ENCODE measurements around the gene FCN1.

The FCN1 gene

DNA sequence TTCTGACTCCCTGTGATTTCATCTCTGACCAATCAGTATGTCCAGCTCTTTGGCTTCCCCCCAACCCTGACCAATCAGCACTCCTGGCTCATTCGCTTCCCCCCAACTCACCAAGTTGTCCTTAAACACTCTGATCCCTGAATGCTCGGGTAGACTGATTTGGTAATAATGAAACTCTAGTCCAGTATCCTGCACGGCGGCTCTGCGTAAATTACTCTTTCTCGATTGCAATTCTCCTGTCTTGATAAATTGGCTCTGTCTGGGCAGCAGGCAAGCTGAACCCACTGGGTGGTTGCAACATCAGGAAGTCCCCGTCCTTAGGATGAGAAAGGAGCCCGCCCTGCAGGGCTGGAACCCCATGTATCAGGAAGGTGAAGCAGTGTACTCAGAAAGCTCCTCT, 26.7 kb downstream of the FCN1 start:
- DNase-seq (ENCODE audit: low read depth in 3 of 3): no peak

DNA sequence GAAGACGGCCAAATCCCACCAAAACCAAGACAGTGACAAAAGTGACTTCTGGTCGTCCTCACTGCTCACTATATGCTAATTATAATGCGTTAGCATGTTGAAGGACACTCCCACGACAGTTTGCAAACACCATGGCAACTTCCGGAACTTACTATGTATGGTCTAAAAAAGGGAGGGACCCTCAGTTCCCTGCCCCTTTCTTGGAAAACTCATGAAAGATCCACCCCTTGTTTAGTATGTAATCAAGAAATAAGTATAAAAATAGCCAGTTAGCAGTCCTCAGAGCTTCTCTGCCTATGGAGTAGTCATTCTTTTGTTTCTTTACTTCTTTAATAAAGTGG, 27.6 kb downstream of the FCN1 start:
- no peak for DNase-seq (ENCODE audit: low read depth in 3 of 3)

DNA sequence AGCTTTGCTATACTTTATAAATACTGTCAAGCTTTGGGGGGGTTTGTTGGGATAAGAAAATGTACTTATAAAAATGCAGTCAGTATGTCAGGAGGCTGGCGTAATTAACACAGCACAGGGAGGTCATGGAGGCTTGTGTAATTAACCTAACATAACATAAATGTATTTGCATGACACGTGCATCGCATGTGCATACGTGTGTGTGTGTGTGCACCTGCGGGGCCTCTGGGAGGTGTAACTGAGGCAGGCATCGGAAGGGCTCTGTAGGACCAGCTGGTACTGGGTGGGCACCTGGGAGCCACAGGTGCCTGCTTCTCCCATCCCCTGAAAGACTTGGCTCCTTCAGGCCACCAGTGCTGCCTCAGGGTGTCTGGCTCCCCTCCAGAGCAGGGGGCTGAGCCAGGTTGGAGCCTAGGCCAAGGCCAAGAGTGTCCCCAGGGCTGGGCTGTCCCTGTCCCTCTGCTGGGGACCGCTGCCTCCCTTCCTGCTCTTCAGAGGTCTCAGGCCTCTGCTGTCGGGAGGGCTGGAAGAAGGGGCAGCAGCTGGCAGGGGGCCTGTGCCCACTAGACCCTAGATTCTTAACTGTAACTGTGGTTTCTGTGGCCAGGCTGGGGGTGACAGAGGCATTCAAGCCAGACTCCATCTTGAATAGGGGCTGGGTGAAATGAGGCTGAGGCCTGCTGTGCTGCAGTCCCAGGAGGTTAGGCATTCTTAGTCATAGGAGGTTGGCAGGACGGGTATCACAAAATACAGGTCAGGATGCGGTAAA, 28.1 kb downstream of the FCN1 start:
- no peak for DNase-seq (ENCODE audit: low read depth in 3 of 3)

DNA sequence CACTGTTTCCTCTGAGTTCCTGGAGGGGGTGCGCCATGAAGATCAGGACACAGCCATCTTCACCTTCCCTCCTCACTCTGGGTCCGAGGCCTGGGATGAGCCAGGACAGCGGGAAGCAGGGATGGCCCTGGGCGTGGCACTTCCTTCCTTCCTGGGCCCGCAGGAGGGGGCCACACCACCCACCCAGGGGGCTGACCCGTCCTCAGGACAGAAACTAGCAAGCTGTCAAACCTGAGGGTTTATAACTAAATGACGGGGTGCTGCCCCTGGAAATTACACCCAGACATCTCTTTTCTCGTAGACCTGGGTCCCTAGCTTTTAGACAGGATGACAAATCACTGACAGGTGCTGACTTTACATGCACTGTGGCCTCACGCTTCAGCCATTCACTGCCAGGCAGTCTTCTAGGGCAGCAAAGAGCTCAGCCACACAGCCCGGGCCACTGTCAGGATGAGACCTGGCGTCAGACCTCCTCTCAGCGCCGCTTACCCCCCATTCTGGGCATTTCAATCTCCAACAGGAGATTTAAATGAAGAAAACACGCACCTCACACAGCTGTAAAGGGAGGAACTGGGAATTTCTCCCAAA, 29.0 kb downstream of the FCN1 start:
- no peak for DNase-seq (ENCODE audit: low read depth in 3 of 3)

DNA sequence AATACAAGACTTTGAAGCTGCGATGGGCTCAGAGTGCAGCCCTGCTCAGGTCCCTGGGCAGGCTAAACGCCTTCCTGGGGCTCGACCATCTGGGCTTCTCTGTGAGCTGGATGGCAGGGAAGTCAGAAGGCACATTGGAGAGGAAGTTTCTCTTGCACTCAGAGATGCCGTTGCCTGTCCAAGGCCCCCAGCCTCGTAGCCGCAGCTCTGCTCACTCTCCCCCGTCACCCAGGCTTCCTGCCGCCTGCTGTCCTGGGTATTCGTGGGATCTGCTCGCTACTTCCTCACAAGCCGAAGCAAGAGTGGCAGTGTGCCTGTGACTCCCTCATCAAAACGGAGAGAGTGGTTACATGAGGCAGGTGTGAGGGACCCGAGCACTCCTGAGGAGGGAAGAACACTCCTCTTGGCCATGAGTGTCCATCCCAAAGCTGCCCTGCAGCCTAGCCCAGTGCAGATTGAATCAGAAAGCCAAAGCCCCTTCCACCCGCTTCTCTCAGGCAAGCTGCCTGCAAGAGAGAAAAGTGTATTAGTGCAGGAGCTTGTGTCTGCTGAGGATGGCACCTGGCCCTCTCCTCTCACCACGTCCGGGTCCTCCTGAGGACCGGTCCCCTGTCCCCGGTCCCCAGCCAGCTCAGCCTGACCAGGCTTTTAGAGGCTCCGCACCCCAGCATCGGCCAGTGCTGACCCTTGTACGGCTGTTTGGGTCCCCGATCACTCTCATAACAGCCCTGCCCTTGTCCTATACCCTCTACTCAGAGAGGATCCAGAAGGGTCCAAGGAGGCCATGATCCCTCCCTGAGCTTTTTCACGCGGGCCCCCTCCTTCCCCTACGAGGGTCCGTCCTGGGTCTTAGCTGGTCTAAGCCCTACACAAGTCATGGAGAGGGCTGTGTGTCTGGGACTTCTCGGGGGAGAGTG, 29.8 kb downstream of the FCN1 start:
- DNase-seq (ENCODE audit: low read depth in 3 of 3): no peak

DNA sequence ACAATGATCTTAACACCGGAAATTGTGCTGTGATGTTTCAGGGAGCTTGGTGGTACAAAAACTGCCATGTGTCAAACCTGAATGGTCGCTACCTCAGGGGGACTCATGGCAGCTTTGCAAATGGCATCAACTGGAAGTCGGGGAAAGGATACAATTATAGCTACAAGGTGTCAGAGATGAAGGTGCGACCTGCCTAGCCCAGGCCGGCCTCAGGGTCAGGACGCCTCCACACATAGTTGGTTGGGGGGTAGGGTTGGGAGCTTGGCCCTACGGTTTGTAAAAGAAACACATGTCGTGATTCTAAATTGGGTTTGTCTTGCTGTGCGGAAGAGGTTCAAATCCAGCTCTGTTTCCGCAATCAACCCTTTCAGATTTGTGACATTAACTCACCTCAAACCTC, 30.5 kb downstream of the FCN1 start:
- DNase-seq (ENCODE audit: low read depth in 3 of 3): no peak

DNA sequence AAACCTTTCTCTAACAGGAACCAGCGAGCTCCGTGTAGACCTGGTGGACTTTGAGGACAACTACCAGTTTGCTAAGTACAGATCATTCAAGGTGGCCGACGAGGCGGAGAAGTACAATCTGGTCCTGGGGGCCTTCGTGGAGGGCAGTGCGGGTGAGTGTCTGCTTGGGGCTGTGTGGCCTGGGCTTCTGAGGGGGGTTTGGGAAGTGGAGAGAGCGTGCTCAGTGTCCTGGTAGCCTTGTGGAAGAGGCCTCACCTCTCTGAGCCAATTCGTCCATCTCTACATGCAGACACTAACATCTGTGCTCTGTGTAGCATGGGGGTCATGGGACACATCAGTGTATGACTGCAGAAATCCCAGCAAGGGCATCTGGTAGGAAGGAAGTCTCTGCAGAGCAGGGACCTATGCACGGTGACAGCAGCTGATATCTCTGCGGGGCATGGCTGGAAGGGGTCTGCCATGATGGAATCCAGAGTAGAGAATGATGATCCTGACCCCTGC, 31.2 kb downstream of the FCN1 start:
- DNase-seq (ENCODE audit: low read depth in 3 of 3): no peak

DNA sequence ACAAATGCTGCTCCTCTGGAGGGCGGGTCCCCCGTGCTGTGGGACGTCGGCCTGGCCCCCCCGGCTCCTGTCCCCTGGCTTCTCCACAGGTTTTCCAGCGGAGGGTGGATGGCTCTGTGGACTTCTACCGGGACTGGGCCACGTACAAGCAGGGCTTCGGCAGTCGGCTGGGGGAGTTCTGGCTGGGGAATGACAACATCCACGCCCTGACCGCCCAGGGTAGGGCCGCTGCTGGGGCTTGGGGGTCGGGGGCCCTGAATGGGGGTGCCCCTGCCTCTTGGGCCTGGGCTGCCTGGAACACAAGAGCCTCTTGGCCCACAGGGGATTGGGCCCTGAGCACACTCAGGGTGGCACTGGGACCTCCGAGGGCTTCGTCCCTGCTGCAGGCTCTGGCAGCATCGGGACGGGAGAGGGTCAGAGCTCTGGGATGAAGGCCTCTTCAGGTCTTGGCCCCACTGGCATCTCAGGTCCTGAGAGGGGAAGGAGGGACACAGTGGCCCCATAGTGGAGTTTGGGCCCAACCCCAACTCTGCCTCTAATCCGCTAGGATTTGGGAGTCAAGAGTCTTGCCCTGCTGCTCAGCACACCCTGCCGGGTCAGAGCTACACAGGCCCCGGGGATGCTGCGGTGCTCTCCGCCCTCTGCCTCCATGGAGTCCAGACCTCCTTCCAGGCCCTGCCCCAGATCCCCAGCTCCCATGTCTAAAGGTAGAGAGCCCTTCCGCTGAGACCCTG, 31.9 kb downstream of the FCN1 start:
- DNase-seq (ENCODE audit: low read depth in 3 of 3): no peak

DNA sequence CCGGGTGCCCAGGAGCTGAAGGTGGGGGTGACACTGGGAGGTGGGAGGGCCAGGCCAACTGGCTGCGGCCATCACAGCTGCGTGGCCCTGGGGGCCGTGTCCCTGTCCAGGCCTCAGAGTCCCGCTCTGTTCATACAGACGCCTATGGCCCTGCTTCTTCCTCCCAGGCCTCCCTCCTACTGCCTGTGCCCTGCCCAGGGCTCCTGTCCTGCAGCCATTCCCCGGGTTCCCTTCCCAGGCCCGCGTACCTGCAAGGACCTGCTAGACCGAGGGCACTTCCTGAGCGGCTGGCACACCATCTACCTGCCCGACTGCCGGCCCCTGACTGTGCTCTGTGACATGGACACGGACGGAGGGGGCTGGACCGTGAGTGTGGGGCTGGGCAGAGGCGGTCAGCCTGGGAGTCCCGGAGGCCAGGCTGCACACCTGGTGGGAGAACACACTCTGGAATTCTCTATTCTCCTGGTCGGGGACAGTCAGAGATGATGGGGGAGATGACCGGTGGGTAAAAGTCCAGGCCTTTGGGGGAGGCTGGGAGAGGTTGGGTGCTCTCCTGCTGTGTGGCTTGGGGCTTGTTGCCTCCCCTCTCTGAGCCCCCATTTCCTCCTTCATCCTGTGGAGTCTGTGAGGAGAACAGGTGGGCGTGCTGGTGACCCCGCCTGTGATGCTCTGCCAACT, 32.6 kb downstream of the FCN1 start:
- no peak for DNase-seq (ENCODE audit: low read depth in 3 of 3)

DNA sequence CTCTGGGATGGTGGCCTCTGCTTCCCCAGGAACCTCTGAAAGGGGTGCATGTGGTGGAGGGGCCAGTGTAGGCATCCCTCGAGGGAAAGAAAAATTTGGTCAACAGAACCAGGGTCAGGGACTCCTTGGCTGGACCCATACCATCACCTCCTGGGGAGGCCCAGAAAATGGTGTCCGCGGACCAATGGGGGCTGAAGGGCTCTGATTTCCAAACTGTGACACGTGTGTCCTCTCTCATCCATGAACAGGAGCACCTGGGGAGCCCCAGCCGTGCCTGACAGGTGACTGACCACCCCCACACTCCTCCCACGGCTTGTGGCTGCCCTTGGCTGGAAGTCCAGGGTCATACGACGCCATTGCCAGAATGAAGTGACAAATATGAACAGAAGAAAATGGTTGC, 33.2 kb downstream of the FCN1 start:
- DNase-seq (ENCODE audit: low read depth in 3 of 3): no peak

DNA sequence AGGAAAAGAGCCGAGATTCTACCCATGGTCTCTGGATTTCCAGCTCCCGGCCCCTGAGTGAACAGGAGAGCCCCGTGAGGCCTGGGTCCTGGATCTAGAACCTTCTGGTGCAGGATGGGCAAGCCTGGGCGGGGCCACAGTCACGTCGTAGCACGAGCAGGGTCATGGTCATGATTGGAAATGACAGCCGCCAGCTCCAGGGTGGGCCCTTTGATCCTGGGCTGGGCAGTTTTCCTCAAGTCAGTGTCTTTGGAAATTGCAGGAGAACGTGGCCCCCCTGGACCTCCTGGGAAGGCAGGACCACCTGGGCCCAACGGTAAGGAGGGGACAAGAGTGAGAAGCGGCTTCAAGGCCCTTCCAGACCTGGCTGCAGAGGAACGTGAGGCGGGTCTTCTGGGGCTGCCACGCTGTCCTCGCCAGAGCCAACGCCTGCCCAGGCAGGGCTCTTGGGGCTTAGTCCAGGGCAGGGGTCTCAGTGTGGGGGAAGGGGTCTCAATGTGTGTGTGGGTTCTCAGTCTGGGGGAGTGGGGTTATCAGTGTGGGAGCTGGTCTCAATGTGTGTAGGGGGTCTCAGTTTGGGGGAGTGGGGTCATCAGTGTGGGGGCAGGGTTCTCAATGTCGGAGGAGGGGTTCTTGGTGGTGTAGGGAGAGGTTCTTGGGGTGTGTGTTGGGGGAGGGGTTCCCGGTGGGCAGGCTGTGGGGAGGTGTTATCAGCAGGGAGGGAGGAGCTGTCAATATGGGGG, 34.5 kb downstream of the FCN1 start:
- DNase-seq (ENCODE audit: low read depth in 3 of 3): no peak

DNA sequence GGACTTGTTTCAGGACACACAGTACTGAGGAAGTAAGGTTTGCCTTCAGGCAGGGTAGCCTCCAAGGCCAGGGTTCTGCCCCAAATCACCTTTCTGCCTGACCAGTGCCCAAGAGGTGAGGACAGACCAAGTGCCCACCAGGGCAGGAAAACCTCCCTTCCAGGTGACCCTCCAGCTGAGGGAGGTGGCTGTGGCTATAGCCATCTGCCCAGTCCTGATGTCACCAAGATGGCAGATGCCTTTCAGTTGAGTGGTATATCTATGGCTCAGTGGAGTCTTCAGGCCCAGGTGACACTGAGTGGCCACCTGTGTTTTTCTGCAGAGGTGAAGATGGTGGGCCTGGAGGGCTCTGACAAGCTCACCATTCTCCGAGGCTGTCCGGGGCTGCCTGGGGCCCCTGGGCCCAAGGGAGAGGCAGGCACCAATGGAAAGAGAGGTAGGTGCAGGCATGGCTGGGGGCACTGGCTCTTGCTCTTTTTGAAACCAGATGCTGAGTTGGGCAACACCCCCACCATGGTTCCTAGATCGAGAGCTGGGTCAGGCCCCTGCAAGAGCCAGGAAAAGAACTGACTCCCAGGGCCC, 35.4 kb downstream of the FCN1 start:
- DNase-seq (ENCODE audit: low read depth in 3 of 3): no peak

DNA sequence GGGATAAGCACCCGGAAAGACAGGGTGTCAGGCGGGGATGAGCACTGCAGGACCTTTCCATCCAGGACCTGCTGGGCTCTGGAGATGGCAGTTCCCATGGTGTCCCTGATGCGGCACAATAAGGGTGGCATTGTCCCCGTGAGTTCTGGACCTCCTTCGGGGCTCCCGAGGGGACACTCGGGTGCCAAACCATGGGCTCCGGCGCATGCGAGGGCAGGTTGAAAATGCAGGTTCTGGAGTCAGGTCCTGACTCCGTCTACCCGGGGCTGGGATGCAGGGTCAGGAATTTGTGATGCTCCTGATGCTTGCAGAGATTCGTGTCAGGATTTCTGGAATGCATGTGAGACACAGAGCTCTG, 36.4 kb downstream of the FCN1 start:
- DNase-seq (ENCODE audit: low read depth in 3 of 3): no peak

DNA sequence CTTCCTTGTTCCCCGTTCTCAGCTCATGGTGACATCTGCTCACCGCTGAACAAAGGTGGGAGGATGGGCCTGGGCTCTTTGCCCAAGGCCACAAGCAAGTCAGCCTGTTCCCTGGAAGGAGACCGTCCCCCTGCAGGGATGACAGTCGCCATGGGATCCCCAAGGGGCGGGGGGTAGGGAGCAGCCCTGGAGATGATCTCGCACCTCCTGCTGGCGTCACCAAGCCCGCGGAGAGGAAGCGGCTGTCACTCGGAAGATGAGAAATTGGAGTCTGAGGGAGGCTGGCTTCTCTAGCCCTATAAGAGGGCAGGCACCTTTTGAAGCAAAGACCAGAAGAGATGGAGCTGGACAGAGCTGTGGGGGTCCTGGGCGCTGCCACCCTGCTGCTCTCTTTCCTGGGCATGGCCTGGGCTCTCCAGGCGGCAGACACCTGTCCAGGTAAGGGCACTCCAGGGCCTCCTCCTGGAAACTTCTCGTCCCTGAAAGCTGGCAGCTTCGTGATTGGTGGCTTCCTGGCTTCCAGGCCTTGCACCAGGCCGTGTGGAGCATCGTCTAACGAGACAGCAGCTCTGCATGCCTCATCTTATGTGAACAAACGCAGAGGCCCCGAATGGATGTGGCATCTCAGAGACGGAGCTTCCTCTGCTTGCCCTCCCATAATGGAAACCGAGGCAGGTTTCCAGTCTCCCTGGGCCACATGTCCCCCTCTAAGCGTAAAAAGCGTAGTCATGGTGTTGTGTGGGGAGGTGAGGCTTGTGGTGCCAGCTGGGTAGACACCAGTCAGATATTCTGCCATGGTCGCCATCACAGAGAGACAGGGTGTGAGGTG, 37.0 kb downstream of the FCN1 start, which contains the start of gene FCN2:
Gene FCN2 (plus strand): TSS at position 327 of the 829 bp plus-strand sequence. CDS start 12 bp downstream, at position 339.
- DNase-seq (ENCODE audit: low read depth in 3 of 3): no peak

DNA sequence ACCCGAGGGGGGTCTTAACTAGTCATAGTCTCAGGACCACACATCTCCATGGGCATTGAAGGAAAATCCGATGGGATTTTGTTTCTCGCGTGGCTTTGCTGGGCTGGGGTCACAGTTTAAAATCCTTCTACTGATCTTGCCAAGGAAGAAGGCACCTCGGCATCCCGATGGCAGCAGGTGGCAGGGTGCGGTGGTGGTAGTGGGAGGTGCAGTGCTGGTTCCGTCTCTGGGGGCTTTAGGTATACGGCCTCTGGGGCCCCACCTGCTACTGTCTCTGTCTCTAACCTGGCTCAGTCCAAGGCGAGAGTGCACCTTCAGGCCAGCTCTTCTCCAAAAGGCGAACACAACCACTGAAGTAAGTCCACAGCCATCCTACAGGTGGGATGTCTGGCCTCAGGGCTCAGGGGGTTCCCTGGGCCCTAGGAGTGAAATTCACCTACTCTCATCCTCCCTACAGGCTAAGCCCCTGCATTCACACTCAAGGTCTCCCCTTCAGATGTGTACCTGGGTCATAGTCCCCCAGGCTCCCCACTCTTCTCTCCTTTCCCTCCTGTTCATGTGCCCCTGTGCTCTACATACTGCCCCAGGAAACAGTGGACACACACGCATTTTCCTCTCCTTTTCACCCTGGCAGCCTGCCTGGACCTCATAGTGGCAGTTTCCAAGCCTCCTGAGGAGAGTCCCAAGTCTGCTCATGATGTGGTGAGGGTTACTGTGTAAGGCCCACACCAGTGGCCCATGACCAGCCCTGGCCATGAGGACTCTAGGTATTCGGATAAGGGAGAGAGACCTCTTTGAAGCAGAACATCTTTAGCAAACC, 37.8 kb downstream of the FCN1 start:
- DNase-seq (ENCODE audit: low read depth in 3 of 3): no peak

DNA sequence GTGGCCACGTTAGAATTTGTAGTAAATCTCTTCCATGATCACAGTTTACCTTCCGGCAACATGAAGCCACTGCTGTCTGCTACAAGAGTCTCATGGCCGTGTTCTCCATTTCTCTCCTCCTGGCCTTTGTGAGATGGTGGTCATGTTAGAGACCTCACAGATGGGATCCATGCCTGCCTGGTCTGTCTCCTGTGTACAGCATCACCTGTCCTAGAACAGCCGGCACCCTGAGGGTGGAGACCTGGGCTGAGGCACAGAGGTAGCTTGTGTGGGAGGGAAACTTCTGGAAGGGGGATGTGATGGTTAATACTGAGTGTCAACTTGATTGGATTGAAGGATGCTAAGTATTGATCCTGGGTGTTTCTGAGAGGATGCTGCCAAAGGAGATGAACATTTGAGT, 40.2 kb downstream of the FCN1 start:
- no peak for DNase-seq (ENCODE audit: low read depth in 3 of 3)

DNA sequence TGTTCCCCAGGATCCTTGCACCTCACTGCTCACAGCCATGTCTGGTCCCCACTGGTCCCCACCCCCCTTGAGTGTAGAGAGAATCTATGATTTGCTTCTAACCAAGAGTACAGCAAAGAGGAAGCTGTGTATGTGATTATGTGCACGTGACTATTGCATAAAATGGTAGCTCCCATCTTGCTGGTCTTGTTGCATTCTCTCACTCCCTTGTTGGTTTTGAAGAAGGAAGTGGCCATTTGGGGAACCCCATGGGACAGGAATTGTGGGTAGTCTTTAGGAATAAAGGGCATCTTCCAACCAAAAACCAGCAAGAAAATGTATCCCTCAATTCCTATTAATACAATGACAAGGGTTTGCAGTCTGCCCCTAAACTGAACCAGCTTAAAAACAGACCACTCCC, 42.3 kb downstream of the FCN1 start:
- DNase-seq (ENCODE audit: low read depth in 3 of 3): no peak

DNA sequence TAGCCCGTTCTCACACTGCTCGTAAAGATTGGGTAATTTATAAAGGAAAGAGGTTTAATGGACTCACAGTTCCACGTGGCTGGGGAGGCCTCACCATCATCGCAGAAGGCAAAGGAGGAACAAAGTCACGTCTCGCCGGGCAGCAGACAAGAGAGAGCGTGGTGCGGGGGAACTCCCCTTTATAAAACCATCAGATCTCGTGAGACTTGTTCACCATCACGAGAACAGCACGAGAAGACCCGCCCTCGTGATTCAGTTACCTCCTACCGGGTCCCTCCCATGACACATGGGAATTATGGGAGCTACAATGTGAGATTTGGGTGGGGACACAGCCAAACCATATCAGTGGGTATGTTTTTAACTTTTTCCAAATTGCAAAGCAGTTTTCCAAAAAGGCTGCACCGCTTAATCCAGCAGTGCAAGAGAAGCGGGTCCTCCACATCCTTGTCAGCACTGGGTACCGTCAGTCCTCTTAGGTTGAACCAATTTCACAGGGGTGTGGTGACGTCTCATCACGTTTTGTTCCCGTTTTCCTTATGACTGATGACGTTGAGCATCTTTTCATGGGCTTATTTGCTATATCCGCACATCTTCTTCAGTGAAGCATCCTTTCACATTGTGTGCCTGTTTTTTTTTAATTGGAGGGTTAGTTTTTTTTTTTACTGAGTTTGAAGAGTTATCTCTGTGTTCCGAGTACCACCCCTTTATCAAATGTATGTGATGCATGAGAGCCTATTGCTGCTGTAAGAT, 45.1 kb downstream of the FCN1 start:
- DNase-seq (ENCODE audit: low read depth in 3 of 3): no peak
